Sciatic nerve (tissue), 2 donors: ENCODE measurements around the gene PAK2. TPM values are rescaled to one million over a fixed set of nuclear protein-coding genes. Genes with fewer than 3 reads are reported as not detected.
"Not testable (repeated sequence)": the region's sequence is repeated elsewhere in the genome, so short reads cannot be mapped to it uniquely, and the experiment has no call there.

Experiments used
- ATAC-seq: fragments of 200-7000 bp; cut with Tn5 transposase; one replicate; pipeline ENCODE4 v1.9.1; 2020; ENCODE audit warnings: mild to moderate bottlenecking, moderate library complexity
- DNase-seq: peaks from one replicate; pipeline ENCODE4 v3.0.0-alpha.2; 2020; ENCODE audit warnings: low spot score
- intact Hi-C: fragments of 100-400 bp; cut with DNase I; formaldehyde crosslinking; loops from one replicate; pipeline ENCODE4 v1.14.2; 2022
- total RNA-seq: library from RNA; stranded (reverse); fragmentation: NEBNext Ultra II Directional; extraction: Animal tissue kit (Norgen Biotek cat#: 25700); gene quantifications from one replicate; pipeline ENCODE4 v1.2.1, GENCODE V29; 2021
- donor health status: DM: no; HTN: no; CAD: no.
- donor health status: DM: no; HTN: no; CAD: no.

Gene PAK2
- total RNA-seq, 1 donor from 2014 or later, result 60.8 TPM

- ATAC-seq (no peak), DNase-seq (no peak)
- intact Hi-C loops, result no loop called here
Measured at GRCh38 chr3:196726788-196727675, 12.6 kb upstream of the PAK2 start.

GRCh38 chr3:196735751-196736150 lies 3.9 kb upstream of the PAK2 start:
- intact Hi-C loops, result no loop called here
- no peak for DNase-seq

GRCh38 chr3:196736670-196737374 lies 2.8 kb upstream of the PAK2 start:
- no peak for ATAC-seq
- intact Hi-C loops, result no loop called here
- no peak for DNase-seq

More at GRCh38 chr3:196735751-196736150, 3.9 kb upstream of the PAK2 start:
- no peak for ATAC-seq

GRCh38 chr3:196737655-196738054 lies 2.0 kb upstream of the PAK2 start:
- ATAC-seq (no peak), DNase-seq (no peak)
- intact Hi-C loops, result no loop called here

- DNase-seq, result no peak
- intact Hi-C loops, result no loop called here
- peak; percentile 8 for ATAC-seq
Measured at GRCh38 chr3:196740481-196741248, 1.0 kb downstream of the PAK2 start.

- intact Hi-C loops, result no loop called here
- DNase-seq (no peak), ATAC-seq (no peak)
Measured at GRCh38 chr3:196741249-196741889, 1.7 kb downstream of the PAK2 start.

GRCh38 chr3:196743569-196743968 lies 3.9 kb downstream of the PAK2 start:
- DNase-seq, ATAC-seq, intact Hi-C loops: not testable (repeated sequence)

- ATAC-seq (no peak), DNase-seq (no peak)
- intact Hi-C loops, result no loop called here
Measured at GRCh38 chr3:196749125-196749524, 9.5 kb downstream of the PAK2 start.

- DNase-seq (no peak), ATAC-seq (no peak)
- intact Hi-C loops, result no loop called here
Measured at GRCh38 chr3:196753201-196753600, 13.5 kb downstream of the PAK2 start.

- intact Hi-C loops, result no loop called here
- ATAC-seq, result no peak
Measured at GRCh38 chr3:196754091-196754981, 14.7 kb downstream of the PAK2 start.

GRCh38 chr3:196756732-196757131 lies 17.1 kb downstream of the PAK2 start:
- ATAC-seq (no peak), DNase-seq (no peak)
- intact Hi-C loops, result no loop called here

More at GRCh38 chr3:196754091-196754981, 14.7 kb downstream of the PAK2 start:
- no peak for DNase-seq

GRCh38 chr3:196757876-196758739 lies 18.5 kb downstream of the PAK2 start:
- ATAC-seq (no peak), DNase-seq (no peak)
- intact Hi-C loops, result no loop called here

GRCh38 chr3:196763179-196763578 lies 23.5 kb downstream of the PAK2 start:
- intact Hi-C loops, result no loop called here
- DNase-seq (no peak), ATAC-seq (no peak)

GRCh38 chr3:196765454-196765853 lies 25.8 kb downstream of the PAK2 start:
- intact Hi-C loops, result no loop called here
- no peak for ATAC-seq

GRCh38 chr3:196771067-196771466 lies 31.4 kb downstream of the PAK2 start:
- no peak for DNase-seq
- ATAC-seq, result no peak
- intact Hi-C loops, result no loop called here

More at GRCh38 chr3:196765454-196765853, 25.8 kb downstream of the PAK2 start:
- DNase-seq, result no peak

GRCh38 chr3:196772102-196772501 lies 32.4 kb downstream of the PAK2 start:
- DNase-seq (no peak), ATAC-seq (no peak)
- intact Hi-C loops, result no loop called here

GRCh38 chr3:196772897-196773296 lies 33.2 kb downstream of the PAK2 start:
- DNase-seq (no peak), ATAC-seq (peak; percentile 79)
- intact Hi-C loops, result no loop called here
